Karpas-422 (cell line): Measurements from ENCODE around the gene CHRNA4. TPM values are rescaled to one million over a fixed set of nuclear protein-coding genes. Genes with fewer than 3 reads are reported as not detected.

ENCODE experiments used
- small RNA-seq: library from RNA; depleted of rRNA; stranded (forward); fragments of <200 nt; gene quantifications from one replicate; pipeline ENCODE3, GENCODE V24; 2014
- total RNA-seq: library from RNA; depleted of rRNA; stranded (reverse); fragments of >200 nt; shearing (Covaris generic); gene quantifications from 2 replicates; pipeline ENCODE4 v1.2.3, GENCODE V29; 2014; ENCODE audit warnings: low replicate concordance; rRNA removed

The CHRNA4 gene
- total RNA-seq, 1 experiment from 2014 or later = not detected

Small RNA genes within 50 kb of the gene (small RNA-seq; reads per million reads assigned to genes)
- gene RNU6-994P = 0.16 reads per million

Other genes starting within 250 kb of the CHRNA4 start
- gene YTHDF1, start 145.2 kb downstream of the CHRNA4 start, total RNA-seq = 24.1 and 27.1 TPM in 2 replicates
- gene BIRC7, start 125.4 kb downstream of the CHRNA4 start, total RNA-seq = 10.7 and 23.3 TPM in 2 replicates
- not detected in 2 replicates for gene NKAIN4, start 106.9 kb downstream of the CHRNA4 start, total RNA-seq
- gene ARFGAP1, start 88.5 kb downstream of the CHRNA4 start, total RNA-seq = 49.2 and 61.3 TPM in 2 replicates
- gene COL20A1, start 68.2 kb downstream of the CHRNA4 start, total RNA-seq = 3.1 and 3.4 TPM in 2 replicates
- not detected in 2 replicates for gene KCNQ2, start 111.3 kb upstream of the CHRNA4 start, total RNA-seq
- 0.71 TPM in 1 of 2 replicates, not detected in the other for gene EEF1A2, start 137.7 kb upstream of the CHRNA4 start, total RNA-seq
- gene PPDPF, start 159.4 kb upstream of the CHRNA4 start, total RNA-seq = 16.2 and 51.0 TPM in 2 replicates
- 0.51 TPM in 1 of 2 replicates, not detected in the other for gene PTK6, start 176.0 kb upstream of the CHRNA4 start, total RNA-seq
- gene SRMS, start 186.4 kb upstream of the CHRNA4 start, total RNA-seq = not detected in 2 replicates
- gene FNDC11, start 192.8 kb upstream of the CHRNA4 start, total RNA-seq = 0.48 and 1.6 TPM in 2 replicates
- gene HELZ2, start 212.9 kb upstream of the CHRNA4 start, total RNA-seq = 15.4 and 15.8 TPM in 2 replicates